Measurements from ENCODE around the gene VASN. TPM values are rescaled to one million over a fixed set of nuclear protein-coding genes. Genes with fewer than 3 reads are reported as not detected.

The VASN gene
- total RNA-seq, 1 donor from 2014 or later = 3.1 TPM

GRCh38 chr16:4403133-4403949 is 31.7 kb downstream of the VASN start:
- Histone ChIP-seq H3K27me3 (no peaks in the 10 kb centered on the region), H2AFZ (replicated peaks) (no peak overlapping the region), H3K79me2 (ENCODE audit: low read depth) (no peaks in the 10 kb centered on the region), H3K27ac (no peak overlapping the region), H3K4me1 (no peaks in the 10 kb centered on the region), H3K9me3 (ENCODE audit: low read depth) (no peaks in the 10 kb centered on the region), H3K4me3 (no peak overlapping the region), H3K9ac (no peak overlapping the region), H3F3A (ENCODE audit: low read depth) (no peaks in the 10 kb centered on the region), H4K20me1 (ENCODE audit: low read depth) (peaks cover 4% of the 10 kb centered on the region), H3K36me3 (no peaks in the 10 kb centered on the region), H3K4me2 (no peak overlapping the region)
- H3K27me3 Mint-ChIP-seq (ENCODE audit: insufficient read depth, low read depth) = peaks cover 8% of the 10 kb centered on the region
- TF ChIP-seq CTCF (IDR thresholded peaks at IDR 0.05) = no peak
- no peak for TF ChIP-seq EZH2phosphoT487 (IDR thresholded peaks at IDR 0.05)
- no peak for TF ChIP-seq EZH2 (IDR thresholded peaks at IDR 0.05)
- no peak overlapping the region for H3K4me3 Mint-ChIP-seq
- no peak for DNase-seq (ENCODE audit: low spot score)
- no peaks in the 10 kb centered on the region for H3K9me3 Mint-ChIP-seq
- H3K4me1 Mint-ChIP-seq = peaks cover 6% of the 10 kb centered on the region
- H3K36me3 Mint-ChIP-seq = no peaks in the 10 kb centered on the region
- no peak overlapping the region for H3K27ac Mint-ChIP-seq

- Histone ChIP-seq H4K20me1 (ENCODE audit: low read depth) (peaks cover 4% of the 10 kb centered on the region), H2AFZ (replicated peaks) (no peak overlapping the region), H3K27me3 (no peaks in the 10 kb centered on the region), H3K9ac (no peak overlapping the region), H3K4me1 (no peaks in the 10 kb centered on the region), H3K4me3 (no peak overlapping the region), H3F3A (ENCODE audit: low read depth) (no peaks in the 10 kb centered on the region), H3K27ac (no peak overlapping the region), H3K36me3 (no peaks in the 10 kb centered on the region), H3K79me2 (ENCODE audit: low read depth) (no peaks in the 10 kb centered on the region), H3K9me3 (ENCODE audit: low read depth) (no peaks in the 10 kb centered on the region), H3K4me2 (no peak overlapping the region)
- peak; percentile 85 for DNase-seq (ENCODE audit: low spot score)
- peak overlapping the region; percentile 83 for H3K27ac Mint-ChIP-seq
- H3K4me3 Mint-ChIP-seq = peak overlapping the region; percentile 56
- peaks cover 6% of the 10 kb centered on the region for H3K4me1 Mint-ChIP-seq
- H3K9me3 Mint-ChIP-seq = no peaks in the 10 kb centered on the region
- no peaks in the 10 kb centered on the region for H3K36me3 Mint-ChIP-seq
- peak; percentile 79 for TF ChIP-seq CTCF (IDR thresholded peaks at IDR 0.05)
- no peak for TF ChIP-seq EZH2 (IDR thresholded peaks at IDR 0.05)
- TF ChIP-seq EZH2phosphoT487 (IDR thresholded peaks at IDR 0.05) = no peak
- H3K27me3 Mint-ChIP-seq (ENCODE audit: insufficient read depth, low read depth) = peaks cover 8% of the 10 kb centered on the region
These were observed 32.8 kb downstream of the VASN start for GRCh38 chr16:4404247-4404966.

- no peak overlapping the region for H3K9ac ChIP-seq
- H3K4me2 ChIP-seq = no peak overlapping the region
- H3K27ac ChIP-seq = no peak overlapping the region
- Mint-ChIP-seq H3K4me3 (peak overlapping the region; percentile 56), H3K9me3 (no peaks in the 10 kb centered on the region), H3K27ac (no peak overlapping the region), H3K27me3 (ENCODE audit: insufficient read depth, low read depth) (peaks cover 8% of the 10 kb centered on the region), H3K4me1 (peaks cover 4% of the 10 kb centered on the region), H3K36me3 (no peaks in the 10 kb centered on the region)
- no peaks in the 10 kb centered on the region for H3K79me2 ChIP-seq (ENCODE audit: low read depth)
- H3K9me3 ChIP-seq (ENCODE audit: low read depth) = no peaks in the 10 kb centered on the region
- peaks cover 4% of the 10 kb centered on the region for H4K20me1 ChIP-seq (ENCODE audit: low read depth)
- H3K36me3 ChIP-seq = no peaks in the 10 kb centered on the region
- TF ChIP-seq EZH2 (IDR thresholded peaks at IDR 0.05) = no peak
- TF ChIP-seq EZH2phosphoT487 (IDR thresholded peaks at IDR 0.05) = no peak
- no peak for TF ChIP-seq CTCF (IDR thresholded peaks at IDR 0.05)
- no peaks in the 10 kb centered on the region for H3K27me3 ChIP-seq
- no peak overlapping the region for H2AFZ ChIP-seq (replicated peaks)
- no peak for DNase-seq (ENCODE audit: low spot score)
- H3K4me1 ChIP-seq = no peaks in the 10 kb centered on the region
- no peak overlapping the region for H3K4me3 ChIP-seq
- no peaks in the 10 kb centered on the region for H3F3A ChIP-seq (ENCODE audit: low read depth)
These were observed 33.5 kb downstream of the VASN start for GRCh38 chr16:4404967-4405696.

Data from neural progenitor cell (in vitro differentiated cells).